GM13977 (cell line): Measurements from ENCODE around the gene PREX1.

ENCODE experiments used
- DNase-seq: peaks from one replicate; pipeline ENCODE4 v3.0.0; 2012; ENCODE audit warnings: low spot score
- in situ Hi-C: fragments of 300-500 bp; cut with MboI; formaldehyde crosslinking; loops from one replicate; pipeline ENCODE4 v1.12.0; 2022; ENCODE audit warnings: low sequenced_read_pairs, low pct_unique_long_range_greater_than_20kb, mixed read lengths, inconsistent platforms; ENCODE audit not compliant: unreplicated experiment
- TF ChIP-seq, protein P1 (sequence below): IDR thresholded peaks from 2 replicates; pipeline ENCODE4 v1.5.1; 2012; ENCODE audit warnings: mild to moderate bottlenecking, control low read depth; ENCODE audit not compliant: insufficient read depth; ENCODE audit errors: extremely low read depth, missing control alignments

The PREX1 gene

DNA sequence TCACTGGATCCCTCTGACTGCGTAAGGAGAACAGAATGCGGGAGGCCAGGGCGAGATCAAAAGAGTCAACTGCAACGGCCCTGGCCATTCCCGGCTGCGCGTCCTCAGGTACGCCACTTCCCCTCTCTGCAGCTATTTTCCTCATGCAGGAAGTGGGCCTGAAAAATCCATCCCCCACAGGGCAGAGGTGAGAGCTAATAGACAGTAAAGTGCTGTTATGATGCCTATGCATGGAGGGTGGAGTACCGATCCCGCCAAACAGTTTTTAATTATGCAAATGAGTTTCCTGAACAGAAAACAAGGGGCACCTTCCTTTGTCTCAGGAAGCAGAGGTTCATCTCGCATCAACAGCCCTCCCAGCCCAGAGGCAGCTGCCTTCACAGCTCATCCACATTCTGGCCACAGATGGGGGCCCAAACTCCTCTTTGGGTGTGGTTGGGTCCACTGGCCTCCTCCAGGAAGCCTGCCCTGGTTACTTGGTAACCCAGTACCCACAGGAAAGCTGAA, 9.3 kb downstream of the PREX1 start:
- peak; percentile 48 for DNase-seq
- in situ Hi-C loops = no loop called here
- TF ChIP-seq, protein P1, sequence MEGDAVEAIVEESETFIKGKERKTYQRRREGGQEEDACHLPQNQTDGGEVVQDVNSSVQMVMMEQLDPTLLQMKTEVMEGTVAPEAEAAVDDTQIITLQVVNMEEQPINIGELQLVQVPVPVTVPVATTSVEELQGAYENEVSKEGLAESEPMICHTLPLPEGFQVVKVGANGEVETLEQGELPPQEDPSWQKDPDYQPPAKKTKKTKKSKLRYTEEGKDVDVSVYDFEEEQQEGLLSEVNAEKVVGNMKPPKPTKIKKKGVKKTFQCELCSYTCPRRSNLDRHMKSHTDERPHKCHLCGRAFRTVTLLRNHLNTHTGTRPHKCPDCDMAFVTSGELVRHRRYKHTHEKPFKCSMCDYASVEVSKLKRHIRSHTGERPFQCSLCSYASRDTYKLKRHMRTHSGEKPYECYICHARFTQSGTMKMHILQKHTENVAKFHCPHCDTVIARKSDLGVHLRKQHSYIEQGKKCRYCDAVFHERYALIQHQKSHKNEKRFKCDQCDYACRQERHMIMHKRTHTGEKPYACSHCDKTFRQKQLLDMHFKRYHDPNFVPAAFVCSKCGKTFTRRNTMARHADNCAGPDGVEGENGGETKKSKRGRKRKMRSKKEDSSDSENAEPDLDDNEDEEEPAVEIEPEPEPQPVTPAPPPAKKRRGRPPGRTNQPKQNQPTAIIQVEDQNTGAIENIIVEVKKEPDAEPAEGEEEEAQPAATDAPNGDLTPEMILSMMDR = no peak

DNA sequence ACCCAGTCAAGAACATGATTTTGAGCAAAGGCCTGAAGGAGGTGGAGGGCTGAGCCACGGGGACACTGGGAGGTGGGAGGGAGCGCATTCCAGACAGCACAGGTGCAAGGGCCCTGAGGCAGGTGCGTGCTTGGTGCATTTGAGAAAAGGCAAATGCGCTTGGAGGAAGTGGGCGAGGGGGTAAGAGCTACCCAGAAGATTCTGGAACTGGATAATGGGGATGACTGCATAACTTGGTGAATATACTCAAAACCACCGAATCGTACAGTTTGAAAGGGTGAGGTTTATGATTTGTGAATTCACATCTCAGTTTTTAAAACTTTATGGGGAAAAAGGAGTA, 9.8 kb downstream of the PREX1 start:
- TF ChIP-seq, protein P1 = no peak
- in situ Hi-C loops = no loop called here
- DNase-seq = no peak

DNA sequence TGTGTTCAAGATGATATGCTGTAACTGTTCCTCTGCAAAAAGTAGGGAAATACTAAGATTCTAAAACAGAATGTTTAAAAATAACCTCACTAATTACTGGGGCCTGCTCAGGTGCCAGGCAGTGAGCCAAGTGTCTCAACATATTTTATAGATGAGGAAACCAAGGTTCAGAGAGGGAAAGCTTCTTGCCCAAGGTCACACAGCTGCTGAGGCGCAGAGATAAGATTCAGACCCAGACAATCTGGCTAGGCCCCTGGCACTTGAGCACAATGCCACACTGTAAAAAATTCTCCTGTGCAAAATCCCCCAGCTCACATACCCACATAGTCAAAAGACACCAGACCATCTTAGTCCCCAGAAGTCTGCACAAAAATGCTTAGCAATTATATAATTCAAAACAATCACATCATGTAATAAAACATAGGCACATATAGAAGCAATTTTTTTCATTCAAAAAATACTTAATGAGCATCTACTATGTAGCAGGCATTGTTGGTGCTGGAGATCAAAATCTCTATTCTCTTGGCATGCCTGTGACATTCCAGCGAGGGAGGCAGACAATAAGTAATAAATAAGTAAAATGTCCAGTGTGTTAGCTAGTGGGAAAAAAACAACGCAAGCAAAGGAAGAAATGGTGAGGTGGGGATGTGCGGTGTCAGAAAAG, 10.3 kb downstream of the PREX1 start:
- no peak for DNase-seq

DNA sequence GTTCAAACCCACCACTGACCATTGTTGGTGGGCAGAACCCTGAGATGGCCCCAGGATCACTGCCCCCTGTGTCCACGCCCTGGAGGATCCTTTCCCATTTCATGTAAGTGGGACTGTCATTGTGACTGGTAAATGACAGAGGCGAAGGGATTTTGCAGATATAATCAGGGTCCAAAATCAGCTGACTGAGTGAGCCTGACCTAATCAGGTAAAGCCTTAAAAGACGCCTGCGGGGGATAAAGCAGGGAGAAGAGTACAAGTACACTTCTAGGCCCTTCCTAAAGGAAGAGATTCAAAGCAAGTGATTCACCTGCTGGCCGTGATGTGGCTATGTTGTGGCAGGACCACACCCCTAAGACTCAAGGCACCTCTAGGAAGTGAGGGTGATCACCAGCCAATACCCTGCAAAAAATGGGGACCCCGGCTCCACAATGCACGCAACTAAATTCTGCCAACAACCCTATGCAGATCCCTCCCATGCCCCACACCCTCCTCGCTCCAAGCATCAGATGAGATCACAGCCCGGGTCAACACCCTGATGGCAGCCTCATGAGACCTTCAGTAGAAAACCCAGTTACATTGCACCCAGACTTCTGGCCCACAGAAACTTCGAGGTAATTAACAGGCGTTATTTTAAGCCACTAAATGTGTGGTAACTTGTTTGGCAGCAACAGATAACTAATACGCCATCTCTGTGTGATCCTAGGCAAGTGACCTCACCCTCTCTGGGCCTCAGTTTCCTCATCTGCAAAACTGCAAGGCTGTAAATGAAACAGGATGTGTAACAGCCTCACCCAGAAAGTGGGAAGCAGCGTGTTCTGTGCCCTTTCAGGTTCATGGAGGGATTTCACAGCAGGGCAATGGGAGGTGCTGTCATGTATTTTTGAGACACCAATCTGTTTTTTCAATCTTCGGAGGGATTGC, 11.3 kb downstream of the PREX1 start:
- TF ChIP-seq, protein P1 = no peak
- DNase-seq = no peak
- in situ Hi-C loops = no loop called here

More for the DNA sequence above, 10.3 kb downstream of the PREX1 start:
- TF ChIP-seq, protein P1 = no peak
- in situ Hi-C loops = no loop called here

DNA sequence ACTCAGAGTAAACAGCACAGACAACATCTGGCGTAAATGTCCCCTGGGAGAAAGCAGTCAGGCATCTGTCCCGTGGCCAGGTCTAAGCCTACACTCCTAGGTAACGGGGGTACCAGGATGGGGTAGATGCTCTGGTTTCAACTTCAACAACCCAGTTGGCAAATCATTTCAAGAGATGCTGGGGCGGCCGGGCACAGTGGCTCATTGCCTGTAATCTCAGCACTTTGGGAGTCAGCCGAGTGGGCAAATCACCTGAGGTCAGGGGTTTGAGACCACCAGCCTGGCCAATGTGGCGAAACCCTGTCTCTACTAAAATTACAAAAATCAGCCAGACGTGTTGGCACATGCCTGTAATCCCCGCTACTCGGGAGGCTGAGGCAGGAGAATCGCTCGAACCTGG, 12.3 kb downstream of the PREX1 start:
- in situ Hi-C loops = no loop called here
- TF ChIP-seq, protein P1 = no peak
- no peak for DNase-seq

DNA sequence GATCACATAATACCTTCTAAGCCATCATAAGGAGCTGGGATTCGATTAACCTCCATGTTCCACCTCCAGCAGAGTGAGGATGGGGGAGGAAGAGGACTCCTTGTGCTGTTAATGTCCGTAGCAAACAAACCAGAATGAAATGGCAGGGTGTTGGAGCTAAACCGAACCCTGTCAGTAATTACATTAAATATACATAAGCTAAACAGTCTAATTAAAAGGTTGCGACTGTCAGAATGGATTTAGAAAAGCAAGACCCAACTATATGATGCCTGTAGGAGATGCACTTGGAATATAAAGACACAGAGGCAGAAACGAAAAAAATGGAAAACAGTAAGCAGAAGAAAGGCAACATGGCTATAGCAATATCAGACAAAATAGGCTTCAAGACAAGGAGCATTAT, 13.2 kb downstream of the PREX1 start:
- DNase-seq = no peak
- in situ Hi-C loops = no loop called here
- TF ChIP-seq, protein P1 = no peak
